Measurements from ENCODE around the gene PPP1R16B.
A peak's percentile ranks its signal among the peaks of the same experiment; 100 is the strongest.

PPP1R16B gene

DNA sequence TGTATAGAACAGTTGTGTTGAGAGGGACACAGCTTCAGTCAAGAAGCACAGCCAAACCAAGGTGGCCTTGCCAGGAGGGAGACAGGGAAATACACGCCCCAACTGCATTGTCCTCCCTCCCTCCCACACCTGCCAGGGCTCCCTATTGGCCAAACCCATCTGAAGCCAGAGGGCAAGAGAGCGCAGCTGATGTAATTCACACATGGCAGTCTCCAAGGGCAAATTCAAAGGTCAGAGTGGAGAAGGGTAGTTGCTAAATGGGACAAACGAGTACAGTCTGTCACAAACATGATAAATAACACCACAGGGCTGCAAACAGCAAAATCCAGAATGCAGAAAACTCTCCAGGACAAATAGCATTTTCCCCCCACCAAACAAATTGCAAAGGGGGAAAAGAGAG lies 23.2 kb upstream of the PPP1R16B start:
- Histone ChIP-seq H3K4me1 (ENCODE audit: low read length) (no peaks in the 10 kb centered on the region), H3K36me3 (replicated peaks; ENCODE audit: low read depth, low read length) (no peaks in the 10 kb centered on the region), H3K4me2 (ENCODE audit: low read length) (no peak overlapping the region), H4K20me1 (ENCODE audit: insufficient read depth, low read length) (no peaks in the 10 kb centered on the region), H3K9ac (ENCODE audit: low read length) (no peak overlapping the region), H3K9me3 (ENCODE audit: insufficient read depth, low read length) (no peaks in the 10 kb centered on the region), H3K79me2 (ENCODE audit: low read length) (no peaks in the 10 kb centered on the region), H2AFZ (ENCODE audit: low read depth, low read length) (no peak overlapping the region), H3K4me3 (ENCODE audit: low read length) (no peak overlapping the region), H3K27ac (ENCODE audit: low read length) (no peak overlapping the region), H3K27me3 (ENCODE audit: low read depth, low read length) (no peaks in the 10 kb centered on the region)
- TF ChIP-seq, protein P1, sequence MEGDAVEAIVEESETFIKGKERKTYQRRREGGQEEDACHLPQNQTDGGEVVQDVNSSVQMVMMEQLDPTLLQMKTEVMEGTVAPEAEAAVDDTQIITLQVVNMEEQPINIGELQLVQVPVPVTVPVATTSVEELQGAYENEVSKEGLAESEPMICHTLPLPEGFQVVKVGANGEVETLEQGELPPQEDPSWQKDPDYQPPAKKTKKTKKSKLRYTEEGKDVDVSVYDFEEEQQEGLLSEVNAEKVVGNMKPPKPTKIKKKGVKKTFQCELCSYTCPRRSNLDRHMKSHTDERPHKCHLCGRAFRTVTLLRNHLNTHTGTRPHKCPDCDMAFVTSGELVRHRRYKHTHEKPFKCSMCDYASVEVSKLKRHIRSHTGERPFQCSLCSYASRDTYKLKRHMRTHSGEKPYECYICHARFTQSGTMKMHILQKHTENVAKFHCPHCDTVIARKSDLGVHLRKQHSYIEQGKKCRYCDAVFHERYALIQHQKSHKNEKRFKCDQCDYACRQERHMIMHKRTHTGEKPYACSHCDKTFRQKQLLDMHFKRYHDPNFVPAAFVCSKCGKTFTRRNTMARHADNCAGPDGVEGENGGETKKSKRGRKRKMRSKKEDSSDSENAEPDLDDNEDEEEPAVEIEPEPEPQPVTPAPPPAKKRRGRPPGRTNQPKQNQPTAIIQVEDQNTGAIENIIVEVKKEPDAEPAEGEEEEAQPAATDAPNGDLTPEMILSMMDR (IDR thresholded peaks at IDR 0.05; ENCODE audit: low read depth, low read length), result no peak
- no peak for TF ChIP-seq EZH2phosphoT487 (IDR thresholded peaks at IDR 0.05; ENCODE audit: low read depth)

DNA sequence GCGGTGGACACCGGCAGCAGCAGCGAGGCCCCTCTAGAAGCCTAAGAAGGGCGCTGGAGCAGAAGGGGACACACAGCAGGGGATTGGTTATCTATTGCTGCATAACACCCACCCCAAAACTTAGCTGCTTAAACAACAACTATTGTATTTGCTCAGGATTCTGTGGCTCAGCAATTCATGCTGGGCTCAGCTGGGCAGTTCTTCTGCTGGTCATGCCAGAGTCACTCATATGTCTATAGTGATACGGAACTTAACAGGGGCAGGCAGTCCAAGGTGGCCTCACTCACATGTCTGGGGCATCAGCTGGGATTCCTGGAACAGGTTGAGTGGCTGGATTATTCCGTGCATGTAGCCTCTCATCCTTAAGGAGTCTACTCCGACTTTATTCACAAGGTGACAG lies 17.6 kb upstream of the PPP1R16B start:
- Histone ChIP-seq H3K79me2 (ENCODE audit: low read length) (no peaks in the 10 kb centered on the region), H3K27me3 (ENCODE audit: low read depth, low read length) (no peaks in the 10 kb centered on the region), H3K36me3 (replicated peaks; ENCODE audit: low read depth, low read length) (no peaks in the 10 kb centered on the region), H3K27ac (ENCODE audit: low read length) (no peak overlapping the region), H3K4me1 (ENCODE audit: low read length) (peaks cover 2% of the 10 kb centered on the region; the same call in 1 of the 2 replicates), H3K9me3 (ENCODE audit: insufficient read depth, low read length) (no peaks in the 10 kb centered on the region), H3K4me3 (ENCODE audit: low read length) (no peak overlapping the region), H3K9ac (ENCODE audit: low read length) (no peak overlapping the region), H2AFZ (ENCODE audit: low read depth, low read length) (no peak overlapping the region), H3K4me2 (ENCODE audit: low read length) (no peak overlapping the region), H4K20me1 (ENCODE audit: insufficient read depth, low read length) (no peaks in the 10 kb centered on the region)
- TF ChIP-seq EZH2phosphoT487 (IDR thresholded peaks at IDR 0.05; ENCODE audit: low read depth), result no peak
- TF ChIP-seq, protein P1 (IDR thresholded peaks at IDR 0.05; ENCODE audit: low read depth, low read length), result no peak

DNA sequence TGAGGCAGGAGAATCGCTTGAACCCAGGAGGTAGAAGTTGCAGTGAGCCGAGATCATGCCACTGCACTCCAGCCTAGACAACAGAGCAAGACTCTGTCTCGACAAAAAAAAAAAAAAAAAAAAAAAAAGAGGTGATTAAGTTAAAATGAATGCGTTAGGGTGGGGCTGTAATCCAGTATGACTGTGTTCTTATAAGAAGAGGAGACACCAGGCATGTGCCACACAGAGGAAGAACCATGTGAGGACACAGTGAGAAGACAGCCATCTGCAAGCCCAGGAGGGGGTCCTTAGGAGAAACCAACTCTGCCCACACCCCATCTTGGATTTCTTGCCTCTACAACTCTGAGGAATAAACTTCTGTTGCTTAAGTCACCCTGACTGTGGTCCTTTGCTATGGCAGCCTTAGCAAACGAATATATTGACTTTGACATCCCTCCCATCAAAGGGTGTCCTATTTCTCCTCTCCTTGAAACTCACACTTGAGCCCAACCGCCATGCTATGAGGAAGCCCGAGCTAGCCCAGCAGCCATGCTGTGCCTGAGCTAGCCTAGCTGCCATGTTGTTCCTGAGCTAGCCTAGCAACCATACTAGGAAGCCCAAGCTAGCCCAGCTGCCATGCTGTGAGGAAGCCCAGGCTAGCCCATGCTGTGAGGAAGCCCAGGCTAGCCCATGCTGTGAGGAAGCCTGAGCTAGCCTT lies 15.8 kb upstream of the PPP1R16B start:
- no peaks in the 10 kb centered on the region for H3K27me3 ChIP-seq (ENCODE audit: low read depth, low read length)
- H3K36me3 ChIP-seq (replicated peaks; ENCODE audit: low read depth, low read length), result no peaks in the 10 kb centered on the region
- H2AFZ ChIP-seq (ENCODE audit: low read depth, low read length), result no peak overlapping the region
- no peak overlapping the region for H3K4me2 ChIP-seq (ENCODE audit: low read length)
- H4K20me1 ChIP-seq (ENCODE audit: insufficient read depth, low read length), result no peaks in the 10 kb centered on the region
- H3K9me3 ChIP-seq (ENCODE audit: insufficient read depth, low read length), result no peaks in the 10 kb centered on the region
- H3K4me1 ChIP-seq (ENCODE audit: low read length), result peaks cover 2% of the 10 kb centered on the region; the same call in 1 of the 2 replicates
- H3K4me3 ChIP-seq (ENCODE audit: low read length), result no peak overlapping the region
- H3K9ac ChIP-seq (ENCODE audit: low read length), result no peak overlapping the region
- TF ChIP-seq, protein P1 (IDR thresholded peaks at IDR 0.05; ENCODE audit: low read depth, low read length), result no peak
- no peak for TF ChIP-seq EZH2phosphoT487 (IDR thresholded peaks at IDR 0.05; ENCODE audit: low read depth)
- no peaks in the 10 kb centered on the region for H3K79me2 ChIP-seq (ENCODE audit: low read length)
- no peak overlapping the region for H3K27ac ChIP-seq (ENCODE audit: low read length)

DNA sequence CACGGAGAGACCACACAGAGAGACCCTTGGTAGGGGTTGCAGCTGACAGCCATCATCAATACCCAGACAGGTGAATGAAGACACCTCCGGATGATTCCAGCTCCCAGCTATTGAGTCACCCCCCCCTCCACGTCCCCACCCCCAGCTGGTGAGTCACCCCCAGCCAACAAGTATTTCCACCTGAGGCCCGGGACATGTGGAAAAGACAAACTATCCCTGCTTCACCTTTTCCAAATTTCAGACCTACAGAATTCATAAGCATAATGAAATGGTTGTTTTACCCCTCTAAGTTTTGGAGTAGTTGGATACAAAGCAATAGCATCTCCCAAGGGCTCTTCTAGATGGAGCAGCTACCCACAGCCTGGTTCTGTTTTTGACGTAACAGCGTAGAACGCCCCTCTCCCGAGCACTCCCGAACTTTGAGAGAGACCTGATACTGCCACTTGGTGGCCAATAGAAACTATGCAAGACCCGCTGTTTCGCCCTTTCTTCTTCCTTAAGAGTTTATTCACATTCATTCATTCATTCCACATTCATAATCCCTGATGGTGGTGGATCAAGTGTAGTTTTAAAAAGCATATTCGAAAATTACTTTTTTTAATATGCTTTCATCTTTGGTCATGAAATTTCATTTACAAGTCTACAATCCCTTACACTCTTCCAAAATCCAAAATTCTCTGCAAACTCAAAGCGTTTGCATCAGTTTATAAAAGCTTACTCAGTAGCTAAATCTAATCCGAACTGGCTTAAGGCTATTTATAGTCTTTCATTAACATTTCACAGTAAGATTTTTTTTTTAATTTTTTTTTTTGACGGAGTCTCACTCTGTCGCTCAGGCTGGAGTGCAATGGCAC lies 15.1 kb upstream of the PPP1R16B start:
- Histone ChIP-seq H3K4me2 (ENCODE audit: low read length) (peak overlapping the region; percentile 40), H2AFZ (ENCODE audit: low read depth, low read length) (peak overlapping the region; percentile 83; the same call in 1 of the 2 replicates), H3K27ac (ENCODE audit: low read length) (no peak overlapping the region), H3K4me1 (ENCODE audit: low read length) (peaks cover 2% of the 10 kb centered on the region; the same call in 1 of the 2 replicates), H3K9me3 (ENCODE audit: insufficient read depth, low read length) (no peaks in the 10 kb centered on the region), H3K36me3 (replicated peaks; ENCODE audit: low read depth, low read length) (no peaks in the 10 kb centered on the region), H3K79me2 (ENCODE audit: low read length) (no peaks in the 10 kb centered on the region), H3K27me3 (ENCODE audit: low read depth, low read length) (no peaks in the 10 kb centered on the region), H4K20me1 (ENCODE audit: insufficient read depth, low read length) (no peaks in the 10 kb centered on the region), H3K9ac (ENCODE audit: low read length) (no peak overlapping the region), H3K4me3 (ENCODE audit: low read length) (no peak overlapping the region)
- TF ChIP-seq, protein P1 (IDR thresholded peaks at IDR 0.05; ENCODE audit: low read depth, low read length), result peak; percentile 70
- TF ChIP-seq EZH2phosphoT487 (IDR thresholded peaks at IDR 0.05; ENCODE audit: low read depth), result no peak
